ENCODE measurements around the gene CSTF2T. TPM values are rescaled to one million over a fixed set of nuclear protein-coding genes. Genes with fewer than 3 reads are reported as not detected.

Gene CSTF2T
- total RNA-seq, 4 donors from 2014 or later = 18.6 to 25.7 (median 20.8) TPM

GRCh38 chr10:51698473-51699063 is 827 bp downstream of the CSTF2T start:
- WGBS, 2 donors = 81 to 82% methylated on average over 8 of the region's 8 CpGs
- Histone ChIP-seq H3K9me3 (no peaks in the 10 kb centered on the region), H3K4me1 (peaks cover 0 to 53% (median 25%) of the 10 kb centered on the region in 4 donors), H3K27ac (peak overlapping the region; percentile 87 to 97 (median 93)), H3K27me3 (no peaks in the 10 kb centered on the region), H3K36me3 (peaks cover 0 to 9% (median 0%) of the 10 kb centered on the region in 3 donors), H3K4me3 (peak overlapping the region; percentile 60 to 86 (median 75))
- DNase-seq (ENCODE audit: low spot score in 2 of 2) = no peak
- TF ChIP-seq CTCF (IDR thresholded peaks at IDR 0.05) (no peak), EP300 (IDR thresholded peaks at IDR 0.05) (no peak), POLR2A (IDR thresholded peaks at IDR 0.05) (no peak)

- peaks cover 0 to 53% (median 25%) of the 10 kb centered on the region in 4 donors for H3K4me1 ChIP-seq
- no peak overlapping the region for H3K27ac ChIP-seq
- no peak for DNase-seq (ENCODE audit: low spot score in 2 of 2)
- no peaks in the 10 kb centered on the region for H3K27me3 ChIP-seq
- TF ChIP-seq EP300 (IDR thresholded peaks at IDR 0.05) (no peak), CTCF (IDR thresholded peaks at IDR 0.05) (no peak), POLR2A (IDR thresholded peaks at IDR 0.05) (no peak)
- peaks cover 0 to 9% (median 0%) of the 10 kb centered on the region in 3 donors for H3K36me3 ChIP-seq
- no peak overlapping the region for H3K4me3 ChIP-seq
- H3K9me3 ChIP-seq = no peaks in the 10 kb centered on the region
- 60 to 68% methylated on average over 1 of the region's 1 CpG for WGBS, 2 donors
Measured at GRCh38 chr10:51696251-51696650, 3.1 kb downstream of the CSTF2T start.

- Histone ChIP-seq H3K4me3 (no peak overlapping the region), H3K27ac (no peak overlapping the region), H3K4me1 (peaks cover 0 to 45% (median 25%) of the 10 kb centered on the region in 4 donors), H3K27me3 (no peaks in the 10 kb centered on the region), H3K36me3 (peaks cover 0 to 9% (median 0%) of the 10 kb centered on the region in 3 donors), H3K9me3 (no peaks in the 10 kb centered on the region)
- 74 to 81% methylated on average over 5 of the region's 5 CpGs for WGBS, 2 donors
- TF ChIP-seq POLR2A (IDR thresholded peaks at IDR 0.05) = no peak
- TF ChIP-seq EP300 (IDR thresholded peaks at IDR 0.05) = no peak
- no peak for TF ChIP-seq CTCF (IDR thresholded peaks at IDR 0.05)
- no peak for DNase-seq (ENCODE audit: low spot score in 2 of 2)
Measured at GRCh38 chr10:51694086-51694768, 5.2 kb downstream of the CSTF2T start.

GRCh38 chr10:51691135-51691534 is 8.3 kb downstream of the CSTF2T start:
- no peak for DNase-seq (ENCODE audit: low spot score in 2 of 2)
- 78% methylated on average over 4 of the region's 4 CpGs for WGBS, 2 donors

More at GRCh38 chr10:51691135-51691534, 8.3 kb downstream of the CSTF2T start:
- H3K9me3 ChIP-seq = no peaks in the 10 kb centered on the region
- no peak overlapping the region for H3K4me3 ChIP-seq
- H3K27ac ChIP-seq = no peak overlapping the region
- no peaks in the 10 kb centered on the region for H3K36me3 ChIP-seq
- TF ChIP-seq POLR2A (IDR thresholded peaks at IDR 0.05) (no peak), CTCF (IDR thresholded peaks at IDR 0.05) (no peak)
- no peaks in the 10 kb centered on the region for H3K27me3 ChIP-seq
- H3K4me1 ChIP-seq = peaks cover 0 to 18% (median under 1%) of the 10 kb centered on the region in 4 donors

Data from tibial nerve (tissue), 4 donors.